GM18517 (cell line): ENCODE measurements around the gene ZNHIT6.
"Not testable (repeated sequence)": the region's sequence is repeated elsewhere in the genome, so short reads cannot be mapped to it uniquely, and the experiment has no call there.

ENCODE experiments used
- ATAC-seq: cut with Tn5 transposase; IDR thresholded peaks from one replicate; pipeline ENCODE4 v1.9.1; 2021; ENCODE audit warnings: mild to moderate bottlenecking, moderate library complexity; ENCODE audit not compliant: unreplicated experiment

ZNHIT6 gene, protein sequence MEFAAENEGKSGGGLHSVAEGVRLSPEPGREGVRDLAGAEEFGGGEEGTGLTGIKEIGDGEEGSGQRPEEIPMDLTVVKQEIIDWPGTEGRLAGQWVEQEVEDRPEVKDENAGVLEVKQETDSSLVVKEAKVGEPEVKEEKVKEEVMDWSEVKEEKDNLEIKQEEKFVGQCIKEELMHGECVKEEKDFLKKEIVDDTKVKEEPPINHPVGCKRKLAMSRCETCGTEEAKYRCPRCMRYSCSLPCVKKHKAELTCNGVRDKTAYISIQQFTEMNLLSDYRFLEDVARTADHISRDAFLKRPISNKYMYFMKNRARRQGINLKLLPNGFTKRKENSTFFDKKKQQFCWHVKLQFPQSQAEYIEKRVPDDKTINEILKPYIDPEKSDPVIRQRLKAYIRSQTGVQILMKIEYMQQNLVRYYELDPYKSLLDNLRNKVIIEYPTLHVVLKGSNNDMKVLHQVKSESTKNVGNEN

GRCh38 chr1:85707990-85708828 lies at the start of gene ZNHIT6:
Gene ZNHIT6, minus strand, starts transcription at chr1:85708433. Its CDS starts 149 bp downstream, at chr1:85708284.
- ATAC-seq: peak; percentile 85

GRCh38 chr1:85756864-85757263 lies 48.6 kb upstream of the ZNHIT6 start:
- no peak for ATAC-seq

DNA sequence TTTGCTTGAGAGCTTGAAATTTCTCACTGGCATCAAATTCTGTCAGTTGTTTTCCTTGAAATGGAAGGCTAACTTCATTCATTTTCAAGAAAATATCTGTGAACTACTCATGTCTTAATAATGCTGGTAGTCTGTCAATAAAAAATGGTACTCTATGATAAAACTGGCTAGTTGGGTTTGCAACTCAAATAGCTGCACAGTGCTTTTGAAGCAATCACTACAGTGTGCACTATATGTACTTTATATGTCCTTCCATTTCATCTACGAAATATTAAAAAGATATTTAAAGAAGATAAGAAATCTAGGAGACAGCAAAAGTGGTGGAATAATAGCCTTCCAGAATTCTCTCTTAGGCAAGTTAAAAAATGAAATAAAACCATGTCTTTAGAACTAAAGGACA lies 39.9 kb upstream of the ZNHIT6 start:
- ATAC-seq: no peak

DNA sequence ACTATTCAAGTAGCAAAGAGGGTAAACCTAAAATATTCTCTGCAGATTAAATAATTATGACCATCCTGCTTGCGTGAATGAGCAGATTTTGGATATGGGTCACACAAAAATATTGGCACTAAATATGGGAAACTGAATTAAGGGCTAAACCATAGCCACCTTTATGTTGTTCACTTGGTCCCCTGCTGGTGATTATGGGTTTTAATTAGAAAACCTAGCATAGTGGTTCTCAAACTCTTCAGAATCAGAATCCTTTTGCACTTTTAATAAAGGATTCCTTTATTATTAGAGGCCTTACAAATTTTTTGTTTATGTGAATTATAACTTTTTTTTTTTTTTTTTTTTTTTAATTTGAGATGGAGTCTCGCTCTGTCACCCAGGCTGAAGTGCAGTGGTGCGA lies 38.5 kb upstream of the ZNHIT6 start:
- no peak for ATAC-seq

DNA sequence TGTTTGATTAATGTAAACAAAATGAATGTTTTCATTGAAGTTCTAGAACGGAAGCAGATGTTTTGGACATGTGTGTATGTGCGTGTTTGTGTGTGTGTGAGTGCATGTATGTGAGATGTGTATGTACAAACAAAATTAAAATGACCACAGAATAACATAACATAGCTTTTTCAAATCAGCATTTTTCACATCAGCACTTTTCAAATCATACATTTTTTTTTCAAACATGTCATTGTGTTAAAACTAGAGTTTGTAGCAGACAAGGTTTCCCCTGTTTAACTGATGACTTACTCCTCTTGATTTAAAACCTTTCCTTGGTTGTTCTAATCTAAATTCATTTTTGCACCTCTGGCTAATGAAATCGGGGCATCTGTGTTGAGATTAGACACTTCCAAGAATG lies 35.6 kb upstream of the ZNHIT6 start:
- ATAC-seq: no peak

DNA sequence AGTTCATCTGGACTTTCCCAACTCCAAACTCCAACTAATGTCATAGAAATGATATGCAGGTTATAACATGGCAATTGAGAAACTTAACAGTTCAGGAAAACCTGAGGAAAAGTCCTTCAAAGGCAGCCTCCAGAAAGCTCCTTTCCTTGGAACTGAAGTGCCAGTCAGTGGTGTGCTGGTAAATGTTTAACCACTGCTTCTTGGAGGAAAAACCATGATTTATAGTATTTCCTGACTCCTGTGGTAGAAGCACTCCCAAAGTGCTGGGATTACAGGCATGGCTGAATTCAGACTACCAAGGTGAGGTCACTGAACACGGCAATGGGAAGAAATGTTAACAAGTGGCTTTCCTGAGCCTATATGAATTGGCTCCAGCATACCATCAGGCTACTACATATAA lies 26.7 kb upstream of the ZNHIT6 start:
- ATAC-seq: no peak

GRCh38 chr1:85718678-85719340 lies 10.6 kb upstream of the ZNHIT6 start:
- ATAC-seq: no peak

DNA sequence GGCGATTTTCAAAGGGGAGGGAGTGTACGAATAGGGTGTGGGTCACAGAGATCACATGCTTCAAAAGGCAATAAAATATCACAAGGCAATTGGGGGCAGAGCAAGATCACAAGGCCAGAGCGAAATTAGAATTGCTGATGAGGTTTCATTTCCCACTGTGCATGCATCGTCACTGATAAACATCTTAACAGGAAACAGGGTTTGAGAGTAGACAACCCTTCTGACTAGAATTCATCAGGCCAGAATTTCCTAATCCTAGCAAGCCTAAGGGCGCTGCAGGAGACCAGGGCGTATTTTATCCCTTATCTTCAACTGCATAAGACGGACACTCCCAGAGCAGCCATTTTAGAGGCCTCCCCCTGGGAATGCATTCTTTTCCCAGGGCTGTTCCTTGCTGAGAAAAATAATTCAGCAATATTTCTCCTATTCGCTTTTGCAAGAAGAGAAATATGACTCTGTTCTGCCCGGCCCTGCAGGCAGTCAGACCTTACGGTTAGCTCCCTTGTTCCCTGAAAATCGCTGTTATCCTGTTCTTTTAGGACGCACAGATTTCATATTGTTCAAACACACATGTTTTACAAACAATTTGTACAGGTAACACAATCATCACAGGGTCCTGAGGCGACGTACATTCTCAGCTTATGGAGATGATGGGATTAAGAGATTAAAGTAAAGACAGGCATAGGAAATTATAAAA lies 6.3 kb upstream of the ZNHIT6 start:
- ATAC-seq: not testable (repeated sequence)

- no peak for ATAC-seq
Measured at GRCh38 chr1:85708829-85709227, 595 bp upstream of the ZNHIT6 start.

DNA sequence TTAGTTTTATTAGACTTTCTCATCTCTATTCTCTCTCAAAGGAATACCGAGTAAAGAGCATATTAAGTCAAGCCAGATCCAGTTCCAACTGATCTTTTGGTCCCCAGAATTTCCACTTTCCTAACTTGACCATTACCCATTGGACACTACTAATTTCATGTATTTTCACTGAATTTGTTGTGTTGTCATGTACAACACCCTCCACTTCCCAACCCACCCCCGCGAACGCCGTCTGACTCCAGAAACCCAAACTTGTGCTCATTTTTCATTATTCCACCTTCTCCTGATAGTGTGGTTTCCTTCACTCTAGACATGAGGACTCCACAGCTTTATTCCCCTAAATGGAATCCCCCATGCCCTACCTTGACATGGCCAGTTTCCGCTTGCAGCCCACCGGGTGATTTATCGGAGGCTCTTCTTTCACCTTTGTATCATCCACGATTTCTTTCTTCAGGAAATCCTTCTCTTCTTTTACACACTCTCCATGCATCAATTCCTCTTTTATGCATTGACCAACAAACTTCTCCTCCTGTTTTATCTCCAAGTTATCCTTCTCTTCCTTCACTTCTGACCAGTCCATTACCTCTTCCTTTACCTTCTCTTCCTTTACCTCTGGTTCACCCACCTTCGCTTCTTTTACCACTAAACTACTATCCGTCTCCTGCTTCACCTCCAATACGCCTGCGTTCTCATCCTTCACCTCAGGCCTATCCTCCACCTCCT lies 805 bp downstream of the ZNHIT6 start:
- peak; percentile 30 for ATAC-seq

DNA sequence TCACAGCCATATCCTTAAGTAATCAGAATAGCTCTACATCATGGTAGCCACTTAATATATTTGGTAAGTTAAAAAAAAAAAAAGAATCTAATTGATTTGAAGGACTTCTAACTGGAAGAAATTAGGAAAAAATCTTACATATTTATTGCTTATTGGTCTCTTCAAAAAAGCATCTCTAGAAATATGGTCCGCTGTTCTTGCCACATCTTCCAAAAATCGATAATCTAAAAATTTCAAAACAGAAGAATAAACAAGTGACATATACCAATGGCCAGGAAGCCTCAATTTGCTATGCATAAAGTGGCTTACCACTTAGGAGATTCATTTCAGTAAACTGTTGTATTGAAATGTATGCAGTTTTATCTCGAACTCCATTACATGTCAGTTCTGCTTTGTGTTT lies 2.3 kb downstream of the ZNHIT6 start:
- no peak for ATAC-seq

DNA sequence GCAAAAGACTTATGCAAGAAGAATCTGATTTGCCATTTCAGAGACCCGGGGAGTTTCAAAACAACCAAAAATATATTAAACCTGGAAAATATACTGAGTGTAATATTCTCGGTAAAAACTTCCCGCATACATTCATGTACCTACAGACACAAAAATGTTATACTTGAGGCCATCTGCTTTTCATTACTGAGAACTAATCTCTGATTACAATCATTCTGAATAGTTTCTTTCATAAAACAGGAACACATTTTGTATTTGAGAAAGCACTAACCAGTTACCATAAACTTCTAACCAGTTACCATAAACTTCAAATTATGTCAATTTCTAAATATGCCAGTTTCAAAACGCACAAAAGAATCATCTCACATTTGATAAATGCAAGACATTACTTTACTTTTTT lies 7.8 kb downstream of the ZNHIT6 start:
- no peak for ATAC-seq

DNA sequence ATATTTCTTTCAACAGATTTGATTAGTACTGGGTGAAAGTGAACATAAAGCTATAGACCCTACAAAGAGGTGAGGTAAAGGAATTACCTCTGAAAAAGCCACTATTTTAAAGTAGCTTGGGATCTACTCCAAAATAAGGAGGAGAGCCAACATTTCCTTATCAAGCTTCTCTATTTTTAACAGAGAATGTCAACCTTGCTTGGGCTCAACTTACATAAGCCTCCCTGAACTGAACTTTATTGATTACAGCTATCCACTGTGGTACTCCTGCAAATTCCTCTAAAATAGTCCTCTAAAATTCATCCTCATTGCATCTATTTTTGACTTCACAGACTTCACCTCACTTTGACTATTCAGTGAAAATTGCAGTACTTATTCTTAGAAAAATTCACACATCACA lies 10.3 kb downstream of the ZNHIT6 start:
- ATAC-seq: no peak

GRCh38 chr1:85692730-85693314 lies 15.4 kb downstream of the ZNHIT6 start:
- ATAC-seq: no peak

DNA sequence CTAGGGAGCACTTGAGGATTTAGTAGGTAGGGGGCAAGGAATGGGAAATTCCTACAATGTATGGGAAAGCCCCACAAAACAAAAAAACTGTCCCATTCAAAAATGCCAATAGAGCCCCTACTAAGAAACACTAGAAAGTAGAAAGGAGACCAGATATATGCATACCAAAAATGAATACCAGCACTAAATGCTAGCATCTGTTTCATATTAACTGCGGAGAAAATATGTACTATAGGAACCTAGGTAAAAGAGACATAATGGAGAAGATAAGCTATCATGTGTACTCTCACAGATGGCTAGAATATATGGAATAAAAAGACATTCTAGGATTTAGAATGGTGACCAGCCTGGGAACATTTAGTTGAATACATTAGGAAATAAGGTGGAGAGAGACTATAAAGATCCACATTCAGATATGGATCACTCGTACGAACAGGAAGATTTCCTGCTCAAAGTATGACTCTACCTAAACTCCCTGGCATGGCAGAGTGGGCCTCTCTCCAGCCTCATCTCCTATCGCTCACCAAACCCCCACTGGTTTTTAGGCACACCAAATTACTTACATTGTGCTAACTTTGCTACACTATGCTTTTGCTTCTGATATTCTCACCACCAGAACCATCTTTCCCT lies 18.3 kb downstream of the ZNHIT6 start:
- no peak for ATAC-seq

- ATAC-seq: no peak
Measured at GRCh38 chr1:85683292-85684025, 24.8 kb downstream of the ZNHIT6 start.

- no peak for ATAC-seq
Measured at GRCh38 chr1:85681087-85681486, 27.1 kb downstream of the ZNHIT6 start.

DNA sequence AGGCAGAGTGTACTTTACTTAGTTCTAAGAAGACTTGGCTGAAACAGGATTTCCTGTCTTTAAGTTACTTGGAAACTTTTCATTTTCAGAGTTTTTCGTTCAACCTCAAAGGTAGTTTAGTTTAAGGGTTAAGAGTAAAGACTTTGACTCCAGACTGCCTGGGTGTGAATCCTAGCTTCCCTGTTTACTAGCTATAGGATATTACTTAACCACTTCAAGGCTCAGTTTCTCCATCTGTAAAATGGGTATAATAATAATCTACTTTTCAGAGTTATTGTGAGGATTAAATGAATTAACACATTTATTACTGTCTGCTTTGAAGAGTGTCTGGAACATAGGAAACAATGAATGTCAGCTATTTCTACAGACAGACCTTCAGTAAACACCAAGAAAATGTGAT lies 30.0 kb downstream of the ZNHIT6 start:
- ATAC-seq: no peak

DNA sequence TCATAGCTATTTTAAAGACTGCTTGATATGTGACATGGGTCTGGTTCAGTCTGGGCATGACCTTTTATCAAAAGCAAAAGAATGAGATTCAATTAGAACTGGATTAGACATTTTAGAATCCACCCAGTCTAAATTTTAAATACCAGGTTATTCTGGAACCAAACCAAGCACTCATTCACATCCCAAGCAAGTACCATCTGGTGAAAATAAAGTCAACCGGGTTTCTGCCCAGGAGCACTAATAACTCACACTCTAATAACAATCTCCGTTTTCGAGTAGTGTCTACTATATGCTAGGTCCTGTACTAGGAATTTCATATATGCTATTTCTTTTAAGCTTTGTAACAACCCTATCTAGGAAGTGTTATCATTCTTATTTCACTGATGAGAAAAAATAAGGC lies 30.6 kb downstream of the ZNHIT6 start:
- ATAC-seq: no peak
